Measurements from ENCODE around the gene CCDC7.
"Not testable (repeated sequence)": the region's sequence is repeated elsewhere in the genome, so short reads cannot be mapped to it uniquely, and the experiment has no call there.

Gene CCDC7

GRCh38 chr10:32797393-32797792 lies 351.5 kb downstream of the CCDC7 start:
- DNase-seq (ENCODE audit: insufficient read length, low spot score); FAIRE-seq: not testable (repeated sequence)

- FAIRE-seq (no peak), DNase-seq (ENCODE audit: insufficient read length, low spot score) (no peak)
Observed at GRCh38 chr10:32846974-32847373, 401.0 kb downstream of the CCDC7 start.

DNA sequence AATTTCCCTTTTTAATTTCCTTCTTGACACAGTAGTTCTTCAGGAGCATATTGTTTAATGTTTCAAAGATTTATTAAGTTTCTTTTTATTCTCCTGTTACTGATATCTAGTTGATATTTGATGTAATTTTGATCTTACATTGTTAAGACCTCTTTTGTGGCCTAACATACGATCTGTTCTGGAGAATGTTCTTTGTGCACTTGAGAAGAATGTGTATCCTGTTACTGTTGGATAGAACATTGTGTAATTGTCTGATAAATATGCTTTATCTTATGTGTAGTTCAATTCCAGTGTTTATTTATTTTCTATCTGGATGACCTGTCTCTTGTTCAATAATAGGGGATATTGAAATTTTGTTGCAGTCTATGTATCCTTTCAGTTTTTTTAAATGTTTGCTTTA lies 405.4 kb downstream of the CCDC7 start:
- FAIRE-seq (no peak), DNase-seq (ENCODE audit: insufficient read length, low spot score) (no peak)

DNA sequence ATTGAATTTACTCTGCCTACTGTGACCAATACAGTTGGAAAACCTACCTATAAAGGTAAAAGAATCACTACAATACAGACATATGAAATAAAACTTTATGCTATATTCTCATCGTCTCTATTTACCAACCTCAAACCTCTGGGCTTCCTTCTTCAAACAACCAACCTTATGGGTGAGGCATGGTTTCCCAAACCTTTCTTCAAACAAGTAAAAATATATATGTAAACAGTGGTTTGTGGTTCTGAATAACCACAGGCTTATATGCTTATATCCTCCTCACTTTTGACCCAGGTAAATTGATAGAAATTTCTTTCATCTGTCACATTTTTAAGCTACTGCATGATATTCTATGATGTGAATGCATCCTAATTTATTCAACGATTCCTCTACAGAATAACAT lies 408.5 kb downstream of the CCDC7 start:
- FAIRE-seq (no peak), DNase-seq (ENCODE audit: insufficient read length, low spot score) (no peak)

GRCh38 chr10:32865170-32865569 lies 419.2 kb downstream of the CCDC7 start:
- FAIRE-seq (no peak), DNase-seq (ENCODE audit: insufficient read length, low spot score) (no peak)

- no peak for FAIRE-seq
- DNase-seq (ENCODE audit: insufficient read length, low spot score), result no peak
Observed at GRCh38 chr10:32877915-32878314, 432.0 kb downstream of the CCDC7 start.

DNA sequence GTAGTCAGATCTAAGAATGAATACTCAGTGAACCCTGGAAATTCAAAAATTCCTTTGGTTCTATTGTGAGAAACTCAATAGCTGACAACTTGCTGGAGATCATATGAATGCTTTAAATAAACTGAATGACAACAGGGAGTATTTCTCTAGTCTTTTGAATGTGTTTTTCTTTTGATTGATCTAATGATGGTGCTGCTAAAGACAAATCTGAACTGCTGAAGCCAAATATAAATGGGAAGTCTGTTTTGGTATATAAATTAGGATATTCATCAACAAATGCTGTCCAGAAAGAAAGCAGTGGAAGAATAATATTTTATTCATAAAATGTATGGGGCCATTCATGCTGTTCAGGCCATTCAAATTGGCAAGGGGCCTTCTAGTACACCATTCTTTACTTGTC lies 432.7 kb downstream of the CCDC7 start:
- no peak for DNase-seq (ENCODE audit: insufficient read length, low spot score)
- no peak for FAIRE-seq

DNA sequence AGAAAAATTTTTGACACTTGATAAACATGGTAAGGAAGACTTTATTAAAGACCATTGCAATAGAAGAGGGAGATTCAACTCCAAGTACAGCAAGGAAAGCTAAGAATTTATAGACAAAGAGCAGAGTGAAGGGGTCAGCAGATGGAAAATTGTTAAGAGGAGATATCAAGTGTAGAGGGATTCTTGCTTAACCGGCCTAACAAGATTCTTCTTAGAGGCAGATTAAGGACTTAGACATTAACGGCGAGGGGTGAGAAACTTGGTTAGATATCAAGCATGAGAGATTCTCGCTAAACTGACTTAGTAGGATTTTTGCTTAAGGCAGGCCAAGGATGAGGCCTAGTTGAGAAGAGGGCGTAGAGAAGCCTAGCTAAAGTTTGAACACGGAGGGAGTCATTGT lies 436.1 kb downstream of the CCDC7 start:
- no peak for DNase-seq (ENCODE audit: insufficient read length, low spot score)

DNA sequence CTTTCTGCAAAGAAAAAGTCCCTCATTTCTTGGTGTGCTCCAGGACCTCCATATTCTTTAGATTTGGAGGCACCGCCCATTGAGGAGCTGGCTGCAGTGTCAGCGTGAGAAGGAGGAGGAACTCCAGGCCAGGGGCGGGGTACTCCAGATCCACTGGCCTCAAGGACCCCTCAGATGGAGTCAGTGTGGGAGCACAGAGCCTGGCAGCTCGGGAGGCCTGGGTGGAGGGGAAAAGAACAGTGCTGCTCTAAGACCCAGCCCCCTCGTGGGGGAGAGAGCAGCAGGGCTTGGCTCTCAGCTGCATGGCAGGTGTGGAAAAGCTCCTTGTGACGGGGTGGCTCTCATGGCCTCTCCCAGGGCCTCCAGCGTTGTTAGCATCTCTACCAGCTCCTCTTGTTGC lies 441.5 kb downstream of the CCDC7 start:
- no peak for FAIRE-seq

More for the DNA sequence above, 436.1 kb downstream of the CCDC7 start:
- FAIRE-seq, result no peak

GRCh38 chr10:32888161-32888927 lies 442.4 kb downstream of the CCDC7 start:
- DNase-seq (ENCODE audit: insufficient read length, low spot score) (no peak), FAIRE-seq (no peak)

More for the DNA sequence above, 441.5 kb downstream of the CCDC7 start:
- no peak for DNase-seq (ENCODE audit: insufficient read length, low spot score)

DNA sequence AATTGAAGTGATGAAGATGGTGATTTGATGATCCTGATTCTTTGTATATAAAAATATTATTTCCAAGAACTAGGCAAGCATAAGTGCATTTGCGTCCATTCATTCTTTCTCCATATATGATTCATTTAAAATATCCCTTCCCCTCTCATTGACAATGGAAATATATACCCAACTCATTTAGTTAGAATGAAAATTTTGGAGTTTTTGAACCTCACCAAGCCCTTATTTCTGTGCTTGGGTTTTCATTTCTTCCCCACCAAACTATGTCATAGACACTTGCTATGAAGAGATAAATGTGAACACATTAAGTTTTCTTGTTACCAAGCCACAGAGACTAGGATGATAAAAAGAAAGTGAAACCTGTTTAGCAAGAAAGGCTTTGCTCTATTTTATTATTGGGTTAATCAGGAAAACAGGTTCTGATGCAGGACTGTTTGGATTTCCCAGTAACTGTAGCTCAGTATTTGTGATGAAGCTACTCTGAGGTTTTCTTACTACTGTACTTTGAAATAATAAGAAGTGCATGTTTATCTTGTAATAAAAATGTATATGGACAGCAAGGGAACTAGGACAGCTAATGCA lies 443.8 kb downstream of the CCDC7 start:
- FAIRE-seq, result no peak
- no peak for DNase-seq (ENCODE audit: insufficient read length, low spot score)

GRCh38 chr10:32890444-32890843 lies 444.5 kb downstream of the CCDC7 start:
- no peak for FAIRE-seq
- DNase-seq (ENCODE audit: insufficient read length, low spot score), result no peak

DNA sequence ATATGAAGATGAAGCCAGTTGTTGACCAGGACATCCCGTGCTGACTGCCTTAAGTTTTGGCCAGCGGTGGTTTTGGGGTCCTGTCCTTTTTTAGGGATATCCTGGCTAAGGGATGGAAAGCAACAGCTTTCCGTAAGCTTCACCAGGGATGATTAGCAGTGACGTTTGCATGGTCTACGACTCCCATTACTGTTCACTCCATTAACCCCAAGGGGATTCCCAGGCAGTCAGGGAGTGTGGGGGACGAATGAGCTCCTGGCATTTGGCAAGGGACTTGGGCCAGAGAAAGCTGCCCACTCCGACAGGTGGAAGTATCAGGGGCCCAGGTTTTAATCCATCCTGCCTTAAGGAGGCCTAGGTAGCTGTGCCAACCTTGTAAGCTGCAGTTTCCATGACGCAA lies 445.3 kb downstream of the CCDC7 start:
- DNase-seq (ENCODE audit: insufficient read length, low spot score), result no peak
- no peak for FAIRE-seq

- no peak for DNase-seq (ENCODE audit: insufficient read length, low spot score)
- no peak for FAIRE-seq
Observed at GRCh38 chr10:32893434-32893833, 447.5 kb downstream of the CCDC7 start.

DNA sequence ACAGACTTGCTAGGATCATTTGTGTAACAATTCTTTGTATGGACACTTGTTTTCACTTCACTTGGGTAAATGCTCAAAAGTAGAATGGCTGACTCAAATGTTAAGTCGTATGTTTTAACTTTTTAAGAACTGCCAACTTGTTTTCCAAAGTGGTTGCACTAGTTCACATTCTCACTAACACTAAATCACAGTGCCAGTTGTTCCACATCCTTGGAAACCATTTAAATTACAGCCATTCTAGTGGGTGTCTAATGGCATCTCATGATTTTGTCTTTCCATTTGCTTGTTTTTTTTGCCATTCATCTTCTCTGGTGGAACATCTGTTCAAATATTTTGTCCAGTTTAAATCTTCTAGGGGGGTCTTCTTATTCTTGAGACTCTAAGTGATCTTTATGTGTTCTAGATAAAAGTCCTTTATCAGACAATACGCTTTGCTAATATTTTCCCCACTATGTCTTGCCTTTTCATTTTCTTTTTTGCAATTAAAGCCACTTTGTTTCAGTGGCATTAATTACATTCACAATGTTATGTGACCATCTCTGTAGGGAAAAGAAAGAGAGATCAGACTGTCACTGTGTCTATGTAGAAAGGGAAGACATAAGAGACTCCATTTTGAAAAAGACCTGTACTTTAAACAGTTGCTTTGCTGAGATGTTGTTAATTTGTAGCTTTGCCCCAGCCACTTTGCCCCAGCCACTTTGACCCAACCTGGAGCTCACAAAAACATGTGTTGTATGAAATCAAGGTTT lies 448.1 kb downstream of the CCDC7 start:
- FAIRE-seq (no peak), DNase-seq (ENCODE audit: insufficient read length, low spot score) (no peak)

DNA sequence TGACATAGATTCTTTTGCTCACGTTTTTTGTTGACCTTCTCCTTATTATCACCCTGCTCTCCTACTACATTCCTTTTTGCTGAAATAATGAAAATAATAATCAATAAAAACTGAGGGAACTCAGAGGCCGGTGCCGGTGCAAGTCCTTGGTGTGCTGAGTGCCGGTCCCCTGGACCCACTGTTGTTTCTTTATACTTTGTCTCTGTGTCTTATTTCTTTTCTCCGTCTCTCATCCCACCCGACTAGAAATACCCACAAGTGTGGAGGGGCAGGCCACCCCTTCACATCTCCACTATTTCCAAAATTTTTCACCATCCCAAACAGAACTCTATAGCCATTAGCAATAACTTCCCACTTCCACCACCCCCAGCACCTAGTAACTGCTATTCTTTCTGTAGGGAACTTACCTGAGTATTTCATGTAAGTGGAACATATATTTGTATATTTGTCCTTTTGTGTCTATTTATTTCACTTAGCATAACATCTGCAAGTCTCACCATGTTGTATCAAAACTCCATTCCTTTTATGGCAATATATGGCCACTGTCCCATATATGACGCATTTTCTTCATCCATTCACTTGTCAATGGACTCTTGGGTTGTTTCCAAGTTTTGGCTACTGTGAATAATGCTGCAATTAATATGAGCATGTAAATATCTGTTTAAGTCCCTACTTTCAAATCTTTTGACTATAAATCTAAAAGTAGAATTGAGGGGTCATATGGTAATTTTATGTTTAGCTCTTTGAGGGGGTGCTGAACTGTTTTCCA lies 449.4 kb downstream of the CCDC7 start:
- not testable (repeated sequence) for FAIRE-seq; DNase-seq (ENCODE audit: insufficient read length, low spot score)

GRCh38 chr10:32901815-32902214 lies 455.9 kb downstream of the CCDC7 start:
- FAIRE-seq, result no peak
- DNase-seq (ENCODE audit: insufficient read length, low spot score), result no peak

DNA sequence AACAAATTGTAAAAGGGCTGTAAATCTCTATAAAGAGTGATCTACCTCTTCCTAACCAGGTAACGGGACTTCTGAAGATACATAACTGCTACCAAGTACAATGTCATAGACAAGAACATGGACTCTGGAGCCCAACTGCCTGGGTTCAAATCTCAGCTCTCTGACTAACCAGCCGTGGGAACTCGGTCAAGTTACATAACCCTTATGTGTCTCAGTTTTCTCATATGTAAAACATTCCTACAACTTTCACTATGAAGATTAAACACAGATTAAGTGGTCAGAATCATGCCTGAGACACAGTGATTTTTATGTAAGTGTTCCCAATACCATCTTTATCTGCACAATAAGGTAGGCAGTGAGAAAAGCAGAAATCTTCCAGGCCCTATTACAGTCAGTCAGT lies 459.5 kb downstream of the CCDC7 start:
- DNase-seq (ENCODE audit: insufficient read length, low spot score), result no peak
- no peak for FAIRE-seq

DNA sequence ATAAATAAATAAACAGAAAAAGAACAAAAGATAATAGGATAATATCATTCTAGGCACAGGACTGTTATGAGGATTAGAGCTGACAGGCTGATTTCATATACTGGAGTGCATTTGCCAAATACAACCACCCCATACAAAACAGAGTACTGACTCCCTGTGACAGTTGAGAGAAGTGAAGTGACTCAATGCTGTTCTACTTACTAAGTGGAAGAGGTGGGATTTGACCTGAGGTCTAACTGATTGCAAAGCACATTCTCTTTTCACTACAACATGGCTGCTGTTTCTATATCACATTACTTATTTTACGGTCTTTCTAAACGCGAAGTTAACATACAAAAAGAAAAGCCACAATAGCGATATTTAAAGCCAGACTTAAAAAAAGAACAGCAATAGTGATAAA lies 460.7 kb downstream of the CCDC7 start:
- DNase-seq (ENCODE audit: insufficient read length, low spot score), result no peak
- no peak for FAIRE-seq

DNA sequence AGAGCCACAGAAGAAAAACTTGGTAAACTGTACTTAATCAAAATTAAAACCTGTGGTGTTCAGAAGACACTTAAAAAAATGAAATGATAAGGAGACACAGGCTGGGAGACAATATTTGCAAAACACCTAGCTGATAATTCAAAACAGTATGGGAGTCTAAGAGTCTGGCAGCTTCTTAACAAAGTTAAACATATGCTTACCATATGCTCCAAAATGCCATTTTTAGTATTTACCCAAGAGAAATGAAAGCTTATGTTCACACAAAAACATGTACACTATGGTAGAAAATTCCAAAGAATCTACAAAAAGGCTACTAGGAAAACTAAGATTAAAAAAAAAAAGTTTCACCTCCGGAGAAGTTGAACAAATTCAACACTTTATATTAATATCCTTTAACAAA lies 463.5 kb downstream of the CCDC7 start:
- no peak for DNase-seq (ENCODE audit: insufficient read length, low spot score)
- FAIRE-seq, result no peak

GRCh38 chr10:32909970-32910369 lies 464.0 kb downstream of the CCDC7 start:
- DNase-seq (ENCODE audit: insufficient read length, low spot score); FAIRE-seq: not testable (repeated sequence)

Measured in HTR-8/SVneo (cell line).